Osteoblast (primary cell): Measurements from ENCODE around the gene CDK12. TPM values are rescaled to one million over a fixed set of nuclear protein-coding genes. Genes with fewer than 3 reads are reported as not detected.

Source experiments
- DNase-seq: peaks from one replicate; pipeline ENCODE4 v3.0.0; 2011; ENCODE audit warnings: low spot score, mixed read lengths; ENCODE audit not compliant: insufficient read length; ENCODE audit errors: missing footprints
- H2AFZ ChIP-seq: 2 replicates; pipeline ENCODE4 v1.6.0; 2011; ENCODE audit warnings: mild to moderate bottlenecking, low read length
- H3K27ac ChIP-seq: 2 replicates; pipeline ENCODE4 v1.5.1; 2011; ENCODE audit warnings: mild to moderate bottlenecking, low read depth, low read length, moderate library complexity
- H3K27me3 ChIP-seq: 2 replicates; pipeline ENCODE4 v1.6.0; 2012; ENCODE audit warnings: mild to moderate bottlenecking, control low read depth, inconsistent platforms, low read length, moderate library complexity; ENCODE audit not compliant: insufficient read depth
- H3K36me3 ChIP-seq: 2 replicates; pipeline ENCODE4 v1.5.1; 2011; ENCODE audit warnings: mild to moderate bottlenecking, low read length, control low read depth, moderate library complexity; ENCODE audit not compliant: insufficient read depth
- H3K4me1 ChIP-seq: 2 replicates; pipeline ENCODE4 v1.5.1; 2011; ENCODE audit warnings: mild to moderate bottlenecking, low read length, control low read depth, moderate library complexity; ENCODE audit not compliant: insufficient read depth
- H3K4me2 ChIP-seq: 2 replicates; pipeline ENCODE4 v1.6.0; 2011; ENCODE audit warnings: mild to moderate bottlenecking, low read length; ENCODE audit not compliant: insufficient read depth
- H3K4me3 ChIP-seq: fragments of 200-600 bp; sonication (generic); 3 replicates; pipeline ENCODE4 v1.5.1; 2012; ENCODE audit warnings: mild to moderate bottlenecking, low read length, inconsistent platforms; ENCODE audit not compliant: insufficient read depth
- H3K79me2 ChIP-seq: 2 replicates; pipeline ENCODE4 v1.6.0; 2012; ENCODE audit warnings: mild to moderate bottlenecking, low read length, control low read depth, inconsistent platforms; ENCODE audit not compliant: insufficient read depth
- H3K9me3 ChIP-seq: 2 replicates; pipeline ENCODE4 v1.5.1; 2011; ENCODE audit warnings: low read depth, low read length, control low read depth
- H4K20me1 ChIP-seq: 2 replicates; pipeline ENCODE4 v1.6.0; 2012; ENCODE audit warnings: mild to moderate bottlenecking, low read length, control low read depth; ENCODE audit not compliant: insufficient read depth
- total RNA-seq: library from RNA; depleted of rRNA; stranded (reverse); fragments of >200 nt; gene quantifications from 2 replicates; pipeline ENCODE4 v1.2.3, GENCODE V29; 2012
- TF ChIP-seq, protein P1 (sequence below): IDR thresholded peaks from 2 replicates; pipeline ENCODE4 v1.5.1; 2011; ENCODE audit warnings: mild to moderate bottlenecking, low read depth, low read length, moderate library complexity; ENCODE audit errors: extremely low read depth

Gene CDK12
- total RNA-seq, 1 donor: 36.6 TPM

DNA sequence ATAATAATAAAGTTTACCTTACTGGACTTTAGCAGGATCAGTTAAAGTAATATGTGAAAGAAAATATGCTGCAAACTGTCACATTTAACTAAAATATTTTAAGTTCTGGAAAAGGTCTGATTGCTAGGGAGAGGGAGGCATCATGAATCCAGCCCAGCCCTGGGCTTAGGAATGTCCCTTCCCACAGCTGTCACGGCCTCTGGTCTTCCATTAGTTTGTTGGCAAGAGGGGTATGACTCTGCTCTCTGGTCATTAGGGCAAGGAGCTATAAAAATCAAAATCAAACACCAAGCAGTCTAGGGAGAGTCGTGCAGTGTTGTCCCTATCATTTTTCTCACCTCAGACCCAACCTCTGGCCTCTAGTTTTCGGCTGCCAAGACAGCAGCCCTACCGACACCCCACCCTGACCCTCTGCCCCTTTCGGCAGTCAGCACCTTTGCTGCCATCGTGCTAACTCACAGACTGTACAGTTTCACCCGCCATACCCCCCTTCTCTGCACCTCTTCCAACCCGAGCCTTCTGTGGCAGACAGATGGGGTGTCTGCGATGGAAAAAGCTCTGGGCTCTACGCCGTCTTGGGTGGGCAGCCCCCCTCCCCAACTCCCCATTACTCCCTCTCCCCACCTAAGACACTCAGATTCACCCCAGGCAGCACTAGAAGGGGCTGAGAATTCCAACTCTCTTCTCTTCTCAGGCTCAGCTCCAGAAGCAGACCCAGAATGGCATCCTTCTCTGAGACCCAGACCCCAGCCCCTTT, 105.0 kb downstream of the CDK12 start:
- Histone ChIP-seq H3K79me2 (no peaks in the 10 kb centered on the region), H3K4me2 (no peak overlapping the region), H3K36me3 (peaks cover 36% of the 10 kb centered on the region), H3K4me3 (no peak overlapping the region), H3K27me3 (no peaks in the 10 kb centered on the region), H3K27ac (no peak overlapping the region), H2AFZ (no peak overlapping the region), H4K20me1 (no peaks in the 10 kb centered on the region), H3K4me1 (peaks cover 7% of the 10 kb centered on the region), H3K9me3 (peaks cover 3% of the 10 kb centered on the region)
- no peak for DNase-seq
- TF ChIP-seq, protein P1, sequence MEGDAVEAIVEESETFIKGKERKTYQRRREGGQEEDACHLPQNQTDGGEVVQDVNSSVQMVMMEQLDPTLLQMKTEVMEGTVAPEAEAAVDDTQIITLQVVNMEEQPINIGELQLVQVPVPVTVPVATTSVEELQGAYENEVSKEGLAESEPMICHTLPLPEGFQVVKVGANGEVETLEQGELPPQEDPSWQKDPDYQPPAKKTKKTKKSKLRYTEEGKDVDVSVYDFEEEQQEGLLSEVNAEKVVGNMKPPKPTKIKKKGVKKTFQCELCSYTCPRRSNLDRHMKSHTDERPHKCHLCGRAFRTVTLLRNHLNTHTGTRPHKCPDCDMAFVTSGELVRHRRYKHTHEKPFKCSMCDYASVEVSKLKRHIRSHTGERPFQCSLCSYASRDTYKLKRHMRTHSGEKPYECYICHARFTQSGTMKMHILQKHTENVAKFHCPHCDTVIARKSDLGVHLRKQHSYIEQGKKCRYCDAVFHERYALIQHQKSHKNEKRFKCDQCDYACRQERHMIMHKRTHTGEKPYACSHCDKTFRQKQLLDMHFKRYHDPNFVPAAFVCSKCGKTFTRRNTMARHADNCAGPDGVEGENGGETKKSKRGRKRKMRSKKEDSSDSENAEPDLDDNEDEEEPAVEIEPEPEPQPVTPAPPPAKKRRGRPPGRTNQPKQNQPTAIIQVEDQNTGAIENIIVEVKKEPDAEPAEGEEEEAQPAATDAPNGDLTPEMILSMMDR: no peak

DNA sequence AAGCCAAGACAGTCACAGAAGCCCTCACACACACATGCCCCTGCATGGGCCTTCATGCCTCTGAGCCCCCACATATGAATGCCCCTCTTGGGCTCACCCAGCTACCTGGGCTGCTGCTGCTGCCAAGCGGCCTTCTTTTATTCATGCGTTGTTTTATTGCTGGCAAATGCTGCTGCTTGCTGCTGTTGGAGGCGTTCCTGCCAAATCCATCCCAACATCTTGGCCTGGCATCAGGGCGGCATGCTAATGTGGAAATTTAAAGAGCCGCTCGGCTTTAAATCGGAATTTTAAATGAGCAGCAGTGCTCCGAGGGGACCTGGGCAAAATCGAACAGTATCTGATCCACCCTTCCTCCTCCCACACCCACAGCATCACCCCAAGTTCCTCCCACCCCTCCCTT, 107.4 kb downstream of the CDK12 start:
- Histone ChIP-seq H2AFZ (no peak overlapping the region), H3K4me3 (no peak overlapping the region), H3K4me2 (no peak overlapping the region), H3K27me3 (no peaks in the 10 kb centered on the region), H4K20me1 (no peaks in the 10 kb centered on the region), H3K79me2 (no peaks in the 10 kb centered on the region), H3K4me1 (no peaks in the 10 kb centered on the region), H3K36me3 (peaks cover 39% of the 10 kb centered on the region), H3K9me3 (peaks cover 3% of the 10 kb centered on the region), H3K27ac (no peak overlapping the region)
- no peak for DNase-seq
- TF ChIP-seq, protein P1: no peak

DNA sequence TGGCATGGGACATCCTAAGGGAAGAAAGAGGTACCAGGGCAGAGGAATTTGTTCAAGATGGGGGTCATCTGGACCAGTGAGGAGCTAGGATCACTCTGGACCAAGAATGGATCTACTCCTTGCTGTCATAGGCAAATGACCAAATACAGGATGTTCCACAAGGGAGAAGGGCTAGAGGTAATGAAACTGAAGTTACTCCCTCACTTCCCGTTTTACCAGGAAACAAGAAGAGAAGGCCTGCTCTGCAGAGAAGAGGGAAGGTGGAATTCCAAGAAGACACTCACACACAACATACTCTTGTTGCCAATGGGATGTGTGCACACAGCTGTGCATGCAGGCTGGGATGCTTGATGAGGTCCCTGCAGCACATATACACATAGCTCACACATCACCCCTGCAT, 107.8 kb downstream of the CDK12 start:
- Histone ChIP-seq H2AFZ (no peak overlapping the region), H3K4me3 (no peak overlapping the region), H3K79me2 (no peaks in the 10 kb centered on the region), H3K4me2 (no peak overlapping the region), H3K9me3 (peaks cover 3% of the 10 kb centered on the region), H3K4me1 (no peaks in the 10 kb centered on the region), H3K27ac (no peak overlapping the region), H3K36me3 (peaks cover 39% of the 10 kb centered on the region), H3K27me3 (no peaks in the 10 kb centered on the region), H4K20me1 (no peaks in the 10 kb centered on the region)
- TF ChIP-seq, protein P1: no peak
- DNase-seq: no peak

DNA sequence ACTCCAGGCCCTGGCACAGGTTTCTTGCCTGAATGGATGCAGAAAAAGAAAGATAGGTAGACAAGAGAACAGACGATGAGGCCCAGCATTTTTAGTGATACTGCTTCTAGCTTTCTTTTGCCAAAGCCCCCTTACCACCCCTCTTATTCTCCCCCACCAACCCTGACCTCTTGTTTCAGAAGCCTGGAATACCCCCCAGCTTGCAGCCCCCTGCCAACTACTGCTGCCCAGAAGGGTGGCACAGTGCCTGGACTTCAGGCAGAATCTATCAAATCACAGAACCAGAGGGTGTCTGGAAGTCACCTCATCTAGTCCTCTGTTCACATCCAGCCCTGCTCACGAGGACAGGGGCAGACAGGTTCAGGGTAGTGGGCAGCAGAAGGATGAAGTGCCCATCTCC, 110.8 kb downstream of the CDK12 start:
- H3K36me3 ChIP-seq: peaks cover 21% of the 10 kb centered on the region
- no peak overlapping the region for H3K4me2 ChIP-seq
- no peak for DNase-seq
- H2AFZ ChIP-seq: no peak overlapping the region
- TF ChIP-seq, protein P1: no peak
- H3K27me3 ChIP-seq: no peaks in the 10 kb centered on the region
- no peak overlapping the region for H3K27ac ChIP-seq
- no peaks in the 10 kb centered on the region for H3K4me1 ChIP-seq
- H4K20me1 ChIP-seq: no peaks in the 10 kb centered on the region
- H3K79me2 ChIP-seq: no peaks in the 10 kb centered on the region
- H3K4me3 ChIP-seq: no peak overlapping the region
- H3K9me3 ChIP-seq: peaks cover 3% of the 10 kb centered on the region
